Measurements from ENCODE around the gene KLHL11.
"Not testable (repeated sequence)": the region's sequence is repeated elsewhere in the genome, so short reads cannot be mapped to it uniquely, and the experiment has no call there.

Gene KLHL11

DNA sequence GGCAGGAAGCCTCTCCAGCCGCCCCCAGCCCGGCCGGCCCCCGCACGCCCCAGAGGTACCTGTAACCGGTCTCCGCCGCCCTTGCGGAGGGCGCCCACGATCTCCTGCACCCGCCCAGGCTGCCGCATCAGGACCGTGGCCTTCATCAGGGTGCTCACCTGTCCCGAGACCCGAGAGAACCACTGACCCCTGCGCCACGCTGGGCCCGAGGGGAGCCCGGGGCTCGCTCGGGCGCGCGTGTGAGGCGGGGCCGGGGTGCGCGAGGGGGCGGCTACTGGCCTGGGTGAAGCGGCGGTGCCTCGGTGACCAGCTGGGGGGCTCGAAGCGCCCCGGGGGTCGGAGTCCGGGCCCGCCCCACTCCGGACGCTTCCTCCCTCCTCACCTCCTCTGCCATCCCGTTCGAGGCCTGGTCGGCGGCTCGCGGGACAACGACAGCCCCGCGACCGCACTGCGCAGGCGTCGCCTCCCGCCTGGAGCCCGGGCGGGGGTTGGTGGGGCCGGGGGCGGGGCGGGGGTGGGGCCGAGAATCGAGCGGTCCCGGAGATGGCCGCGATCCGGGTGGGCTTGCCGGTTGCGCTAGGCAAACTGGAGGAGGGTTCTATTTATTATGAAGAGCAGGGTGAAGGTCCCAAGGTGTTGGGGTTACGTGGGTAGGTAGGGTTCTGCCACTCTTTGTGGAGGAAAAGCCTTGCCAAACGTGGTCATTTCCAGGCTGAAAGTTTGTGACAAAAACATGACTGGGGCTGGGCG lies 29.2 kb downstream of the KLHL11 start, which contains the start of gene NT5C3B:
Gene NT5C3B, minus strand, starts transcription at position 433 of the 750 bp plus-strand sequence. Its CDS starts 39 bp downstream, at position 394.
- peak; percentile 73 for DNase-seq

DNA sequence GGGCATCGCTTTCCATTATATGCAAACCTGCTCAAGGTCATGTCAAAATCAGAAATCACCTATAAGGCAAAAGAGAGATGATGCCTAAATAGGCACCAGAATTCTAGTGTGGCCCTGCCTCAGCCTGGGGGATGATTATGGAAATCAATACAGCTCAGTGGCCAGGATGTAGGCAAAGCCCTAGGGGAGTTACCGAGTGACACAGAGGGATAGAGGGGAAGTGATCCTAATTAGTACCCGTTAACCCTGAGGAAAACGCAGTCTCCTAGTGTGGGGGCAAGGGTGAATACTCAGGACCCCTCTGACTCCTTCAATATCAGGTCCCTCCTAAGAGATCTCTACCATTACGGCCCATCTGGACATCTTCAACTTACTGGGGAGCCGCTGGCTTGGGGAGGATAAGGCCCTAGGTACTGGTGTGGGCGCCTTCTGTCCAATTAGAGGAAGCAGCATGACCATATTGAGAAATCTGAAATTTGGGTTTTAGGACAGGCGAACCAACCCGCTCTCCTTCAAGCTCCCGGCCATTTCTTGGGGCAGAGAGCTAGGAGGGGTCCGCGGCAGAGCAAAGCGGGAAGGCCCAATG lies 29.9 kb downstream of the KLHL11 start:
- no peak for DNase-seq

GRCh38 chr17:41829961-41830360 lies 35.3 kb downstream of the KLHL11 start:
- not testable (repeated sequence) for DNase-seq

DNA sequence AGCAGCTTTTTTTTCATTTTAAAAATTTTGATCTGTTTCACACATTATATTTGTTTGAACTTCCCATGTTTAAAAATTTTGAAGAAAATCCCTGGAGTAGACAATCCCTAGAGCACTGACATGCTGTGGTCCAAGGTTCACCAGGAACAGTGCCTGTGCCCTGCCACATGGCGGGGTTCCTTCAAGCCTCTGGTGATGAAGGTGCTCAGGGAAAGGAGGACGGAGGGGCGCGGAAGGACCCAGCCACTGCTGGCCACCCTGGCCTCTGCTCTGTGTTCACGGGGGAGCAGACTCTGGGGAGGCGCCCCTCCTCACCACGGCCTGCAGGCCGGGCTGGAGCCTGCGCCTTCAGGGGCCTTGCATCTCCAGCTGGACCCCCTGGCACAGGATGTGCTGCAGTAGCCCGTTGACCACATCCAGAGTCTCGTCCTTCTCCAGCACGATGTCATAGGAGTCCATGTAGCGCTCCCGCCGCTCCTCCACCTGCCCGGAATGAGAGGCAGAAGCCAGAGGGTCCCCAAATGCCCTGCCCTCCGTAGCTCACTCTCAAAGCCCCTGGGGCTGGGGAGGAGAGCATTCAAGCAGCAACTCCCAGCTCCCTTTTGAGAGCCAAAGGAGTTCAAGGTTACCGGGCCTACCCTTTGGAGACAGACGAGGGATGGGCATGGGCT lies 39.9 kb downstream of the KLHL11 start:
- DNase-seq, result no peak

DNA sequence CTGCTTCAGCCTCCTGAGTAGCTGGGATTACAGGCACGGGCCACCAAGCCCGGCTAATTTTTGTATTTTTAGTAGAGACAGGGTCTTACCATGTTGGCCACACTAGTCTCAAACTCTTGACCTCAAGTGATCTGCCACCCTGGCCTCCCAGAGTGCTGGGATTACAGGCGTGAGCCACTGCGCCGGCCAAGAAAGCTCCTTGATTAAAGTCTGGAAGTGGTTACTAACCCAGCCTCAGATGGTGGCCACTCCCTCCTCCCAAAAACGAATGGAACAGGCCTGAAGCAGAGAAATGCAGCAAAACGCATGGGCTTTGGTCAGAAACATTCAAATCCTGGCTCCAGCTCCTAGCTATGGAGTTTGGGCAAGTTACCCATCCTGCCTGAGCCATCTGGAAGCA lies 41.1 kb downstream of the KLHL11 start:
- DNase-seq, result no peak

GRCh38 chr17:41823580-41823979 lies 41.6 kb downstream of the KLHL11 start:
- DNase-seq, result no peak

DNA sequence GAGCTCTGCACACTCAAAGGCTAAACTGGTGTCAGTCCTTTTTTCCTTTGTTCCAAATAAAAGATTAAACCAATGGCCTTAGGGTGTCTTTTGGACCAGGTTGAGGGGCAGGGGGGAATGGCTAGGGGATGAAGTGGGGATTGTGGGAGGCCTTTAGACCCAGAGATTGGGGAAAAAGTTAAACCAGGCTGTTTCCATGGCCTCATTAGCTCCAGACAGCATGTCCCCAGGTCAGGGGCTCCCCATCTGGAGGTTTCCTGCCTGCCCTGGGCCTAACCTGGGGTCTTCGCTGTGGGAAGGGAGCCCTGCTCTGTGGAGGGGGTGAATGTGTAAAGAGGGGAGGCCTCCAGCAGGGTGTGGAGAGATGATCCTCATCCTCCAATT lies 42.1 kb downstream of the KLHL11 start:
- no peak for DNase-seq

DNA sequence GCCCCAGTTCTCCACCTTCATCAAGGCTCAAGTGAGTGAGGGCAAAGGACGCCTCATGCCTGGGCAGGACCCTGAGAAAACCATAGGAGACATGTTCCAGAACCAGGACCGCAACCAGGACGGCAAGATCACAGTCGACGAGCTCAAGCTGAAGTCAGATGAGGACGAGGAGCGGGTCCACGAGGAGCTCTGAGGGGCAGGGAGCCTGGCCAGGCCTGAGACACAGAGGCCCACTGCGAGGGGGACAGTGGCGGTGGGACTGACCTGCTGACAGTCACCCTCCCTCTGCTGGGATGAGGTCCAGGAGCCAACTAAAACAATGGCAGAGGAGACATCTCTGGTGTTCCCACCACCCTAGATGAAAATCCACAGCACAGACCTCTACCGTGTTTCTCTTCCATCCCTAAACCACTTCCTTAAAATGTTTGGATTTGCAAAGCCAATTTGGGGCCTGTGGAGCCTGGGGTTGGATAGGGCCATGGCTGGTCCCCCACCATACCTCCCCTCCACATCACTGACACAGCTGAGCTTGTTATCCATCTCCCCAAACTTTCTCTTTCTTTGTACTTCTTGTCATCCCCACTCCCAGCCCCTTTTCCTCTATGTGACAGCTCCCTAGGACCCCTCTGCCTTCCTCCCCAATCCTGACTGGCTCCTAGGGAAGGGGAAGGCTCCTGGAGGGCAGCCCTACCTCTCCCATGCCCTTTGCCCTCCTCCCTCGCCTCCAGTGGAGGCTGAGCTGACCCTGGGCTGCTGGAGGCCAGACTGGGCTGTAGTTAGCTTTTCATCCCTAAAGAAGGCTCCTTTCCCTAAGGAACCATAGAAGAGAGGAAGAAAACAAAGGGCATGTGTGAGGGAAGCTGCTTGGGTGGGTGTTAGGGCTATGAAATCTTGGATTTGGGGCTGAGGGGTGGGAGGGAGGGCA lies 42.7 kb downstream of the KLHL11 start:
- DNase-seq, result no peak

DNA sequence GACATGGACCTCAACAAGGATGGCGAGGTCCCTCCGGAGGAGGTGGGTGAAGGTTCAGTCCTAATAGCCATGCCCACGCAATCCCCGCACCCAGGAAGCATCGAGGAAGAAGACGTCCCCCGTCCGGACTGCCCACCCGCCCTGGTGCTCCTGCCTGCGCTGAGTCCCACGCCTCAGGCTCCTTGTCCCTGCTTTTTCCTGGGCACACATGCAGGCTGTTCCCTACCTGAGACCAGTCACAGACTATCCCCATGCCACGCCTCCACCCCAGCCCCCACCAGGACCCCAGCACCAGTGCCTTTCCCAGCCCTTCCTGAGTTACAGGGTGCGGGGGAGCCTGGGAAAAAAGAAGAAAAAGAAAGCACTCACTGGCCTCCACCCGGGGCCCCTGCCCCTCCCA lies 43.4 kb downstream of the KLHL11 start:
- no peak for DNase-seq

- DNase-seq, result no peak
Observed at GRCh38 chr17:41818024-41818423, 47.2 kb downstream of the KLHL11 start.

DNA sequence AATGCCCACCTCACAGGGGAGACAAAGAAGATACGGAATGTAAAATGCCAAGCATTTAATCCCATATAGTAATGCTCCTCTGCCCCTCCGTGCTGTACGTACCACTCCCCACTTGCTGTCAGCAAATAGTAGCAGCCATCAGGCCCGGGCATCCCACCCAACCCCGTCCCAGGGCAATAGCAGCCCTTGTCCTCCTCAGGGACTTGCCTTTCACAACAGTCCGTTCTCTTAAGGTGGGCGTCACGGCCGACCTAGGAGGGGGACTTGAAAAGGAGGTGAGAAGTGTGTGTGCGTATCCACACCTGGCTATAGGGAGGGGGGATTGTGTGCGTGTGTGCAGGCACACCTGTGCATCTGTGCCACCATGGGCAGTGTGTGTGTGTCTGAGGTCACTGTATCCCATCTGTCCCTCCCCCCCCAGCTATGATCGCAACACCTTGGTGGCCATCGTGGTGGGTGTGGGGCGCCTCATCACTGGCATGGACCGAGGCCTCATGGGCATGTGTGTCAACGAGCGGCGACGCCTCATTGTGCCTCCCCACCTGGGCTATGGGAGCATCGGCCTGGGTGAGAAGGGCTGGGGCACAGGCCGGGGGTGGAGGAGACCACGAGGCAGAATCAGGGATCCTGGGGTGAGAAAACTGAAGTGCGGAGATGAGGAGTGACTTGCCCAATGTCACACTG lies 48.4 kb downstream of the KLHL11 start:
- DNase-seq, result no peak

DNA sequence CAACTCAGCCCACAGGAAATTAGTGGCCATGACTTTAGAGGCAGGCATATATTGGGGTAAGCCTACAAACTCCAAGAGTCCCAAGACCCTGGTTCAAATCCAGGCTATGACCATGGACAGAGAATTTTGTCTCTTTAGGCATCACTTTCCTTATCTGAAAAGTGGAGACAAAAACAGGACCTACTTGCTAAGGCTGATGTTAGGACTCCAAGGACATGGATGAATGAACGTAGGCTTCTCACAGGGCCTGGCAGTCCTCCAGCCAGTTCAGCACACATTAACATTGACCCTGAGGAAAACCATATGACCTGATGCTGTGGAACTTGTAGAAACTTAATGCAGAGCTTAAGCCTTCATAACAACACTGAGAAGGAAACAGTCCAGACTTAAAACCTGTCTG lies 51.0 kb downstream of the KLHL11 start:
- DNase-seq, result no peak

DNA sequence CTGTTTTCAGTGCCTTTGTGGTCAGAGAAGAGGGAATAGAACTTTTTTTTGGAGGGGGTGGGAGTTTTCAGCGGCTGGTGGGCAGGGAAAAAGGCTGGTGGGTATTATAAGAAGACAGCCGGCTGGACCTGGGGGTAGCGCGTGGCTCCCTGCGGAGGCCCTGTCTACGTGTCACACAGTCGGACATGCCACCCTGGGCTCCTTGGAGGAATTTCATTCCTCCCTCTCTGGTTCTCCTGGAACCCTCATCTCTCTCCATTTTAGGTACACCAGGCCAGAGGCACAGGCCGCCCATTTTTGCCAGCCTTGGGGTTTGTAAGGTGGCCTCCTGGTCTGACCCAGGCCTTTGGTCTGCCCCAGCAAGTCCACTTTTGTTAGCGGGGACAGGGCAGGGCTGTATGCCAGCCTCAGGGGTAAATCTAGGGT lies 51.5 kb downstream of the KLHL11 start:
- DNase-seq, result no peak

DNA sequence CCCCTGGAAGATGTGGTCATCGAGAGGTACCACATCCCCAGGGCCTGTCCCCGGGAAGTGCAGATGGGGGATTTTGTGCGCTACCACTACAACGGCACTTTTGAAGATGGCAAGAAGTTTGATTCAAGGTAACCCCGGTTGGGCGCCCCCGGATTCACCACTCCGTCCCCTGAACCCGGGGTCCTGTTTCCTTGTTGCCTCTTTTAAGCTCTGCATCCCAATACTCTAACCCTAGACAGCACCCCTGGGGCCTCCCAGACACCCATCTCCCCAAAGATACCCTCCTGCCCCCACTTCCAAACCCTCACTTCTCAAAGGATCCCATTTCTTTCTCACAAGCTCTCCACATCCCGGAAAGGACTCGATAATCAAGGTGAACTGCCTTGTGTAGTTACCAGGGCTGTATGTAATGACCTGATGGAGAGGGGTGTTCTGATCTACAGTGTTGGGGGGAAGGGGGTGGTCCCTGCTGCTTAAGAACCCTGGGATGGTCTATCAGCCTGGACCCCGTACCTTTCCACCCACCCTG lies 52.0 kb downstream of the KLHL11 start:
- DNase-seq, result no peak

GRCh38 chr17:41812381-41813151 lies 52.7 kb downstream of the KLHL11 start, which contains the start of gene FKBP10:
Gene FKBP10, plus strand, starts transcription at chr17:41813004. Its CDS starts 31 bp downstream, at chr17:41813035.
- DNase-seq, result peak; percentile 56

DNA sequence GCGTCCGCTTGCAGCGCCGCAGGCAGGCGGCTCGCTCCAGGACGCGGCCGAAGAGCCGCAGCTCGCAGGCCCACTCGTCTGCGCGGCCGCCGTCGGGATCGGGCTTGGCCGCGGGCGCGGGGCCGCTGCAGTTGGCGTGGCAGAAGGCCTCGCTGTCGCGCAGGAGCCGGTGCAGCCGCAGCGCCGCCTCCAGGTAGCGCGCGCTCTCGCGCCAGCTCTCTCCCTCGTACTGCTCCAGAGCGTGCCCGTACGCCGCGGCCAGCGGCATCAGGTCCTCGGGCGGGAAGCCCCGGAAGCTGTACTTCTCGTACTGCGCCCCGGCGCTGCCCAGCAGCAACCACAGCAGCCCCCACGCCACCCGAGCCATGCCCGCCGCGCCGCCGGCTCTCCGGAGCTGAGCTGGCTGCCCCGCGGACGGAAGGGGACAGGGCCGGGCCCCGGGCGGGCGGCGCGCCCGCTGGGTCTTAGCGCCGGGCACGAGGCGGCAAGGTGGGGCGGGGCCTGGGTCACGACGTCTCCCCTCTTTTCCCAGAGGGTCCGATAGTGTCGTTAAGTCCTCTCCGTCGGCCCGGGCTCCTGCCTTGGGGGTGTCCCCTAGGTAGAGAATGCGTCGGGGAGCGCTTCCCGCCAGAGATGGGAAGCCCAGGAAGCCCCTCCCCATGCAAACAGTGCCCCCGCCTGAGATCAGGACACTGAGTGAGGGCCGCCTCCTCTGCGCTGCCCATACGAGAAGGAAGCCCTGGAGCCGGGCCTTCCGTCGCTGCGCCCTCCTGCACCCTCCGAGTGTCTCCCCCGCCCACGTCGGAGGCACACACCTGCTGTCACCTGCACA lies 53.5 kb downstream of the KLHL11 start, which contains the start of gene P3H4:
Gene P3H4, minus strand, starts transcription at position 401 of the 832 bp plus-strand sequence. Its CDS starts 34 bp downstream, at position 367.
- peak; percentile 78 for DNase-seq

GRCh38 chr17:41810659-41811548 lies 54.3 kb downstream of the KLHL11 start:
- DNase-seq, result peak; percentile 40

GRCh38 chr17:41806685-41807445 lies 58.4 kb downstream of the KLHL11 start:
- no peak for DNase-seq

Measured in stimulated activated CD8-positive, alpha-beta memory T cell treated with anti-CD3 and anti-CD28 coated beads, Interleukin-4, amount 100 ng/mL, for 48 hours (primary cell).